Subcutaneous abdominal adipose tissue (tissue), 5 donors: ENCODE data around the gene PRKCZ.

ENCODE experiments used
- H3K27ac ChIP-seq: one replicate; pipeline ENCODE4 v1.7.0; 2013; ENCODE audit warnings: low read depth, mild to moderate bottlenecking, inconsistent platforms, low read length, moderate library complexity
- H3K27me3 ChIP-seq, 5 donors: one replicate each; pipeline ENCODE4 v1.7.0; 2013; ENCODE audit warnings: low read length in 5 of 5, inconsistent platforms in 1 of 5; ENCODE audit not compliant: control insufficient read depth in 5 of 5, insufficient read depth in 4 of 5
- H3K36me3 ChIP-seq, 5 donors: one replicate each; pipeline ENCODE4 v1.7.0; 2013; ENCODE audit warnings: low read length in 5 of 5; ENCODE audit not compliant: control insufficient read depth in 5 of 5, insufficient read depth in 5 of 5
- H3K4me1 ChIP-seq, 5 donors: one replicate each; pipeline ENCODE4 v1.7.0; 2013; ENCODE audit warnings: low read length in 5 of 5, mild to moderate bottlenecking in 3 of 5, moderate library complexity in 1 of 5; ENCODE audit not compliant: control insufficient read depth in 5 of 5, insufficient read depth in 5 of 5
- H3K4me3 ChIP-seq, 5 donors: one replicate each; pipeline ENCODE4 v1.7.0; 2013; ENCODE audit warnings: low read length in 5 of 5, low read depth in 1 of 5
- H3K9ac ChIP-seq, 5 donors: one replicate each; pipeline ENCODE4 v1.7.0; 2013; ENCODE audit warnings: low read length in 5 of 5, mild to moderate bottlenecking in 4 of 5, moderate library complexity in 3 of 5
- H3K9me3 ChIP-seq, 5 donors: one replicate each; pipeline ENCODE4 v1.7.0; 2013; ENCODE audit warnings: low read length in 5 of 5; ENCODE audit not compliant: control insufficient read depth in 5 of 5
- donor health status: healthy.
- donor health status: healthy.
- donor health status: healthy.
- donor health status: healthy.
- donor health status: healthy.

The PRKCZ gene

DNA sequence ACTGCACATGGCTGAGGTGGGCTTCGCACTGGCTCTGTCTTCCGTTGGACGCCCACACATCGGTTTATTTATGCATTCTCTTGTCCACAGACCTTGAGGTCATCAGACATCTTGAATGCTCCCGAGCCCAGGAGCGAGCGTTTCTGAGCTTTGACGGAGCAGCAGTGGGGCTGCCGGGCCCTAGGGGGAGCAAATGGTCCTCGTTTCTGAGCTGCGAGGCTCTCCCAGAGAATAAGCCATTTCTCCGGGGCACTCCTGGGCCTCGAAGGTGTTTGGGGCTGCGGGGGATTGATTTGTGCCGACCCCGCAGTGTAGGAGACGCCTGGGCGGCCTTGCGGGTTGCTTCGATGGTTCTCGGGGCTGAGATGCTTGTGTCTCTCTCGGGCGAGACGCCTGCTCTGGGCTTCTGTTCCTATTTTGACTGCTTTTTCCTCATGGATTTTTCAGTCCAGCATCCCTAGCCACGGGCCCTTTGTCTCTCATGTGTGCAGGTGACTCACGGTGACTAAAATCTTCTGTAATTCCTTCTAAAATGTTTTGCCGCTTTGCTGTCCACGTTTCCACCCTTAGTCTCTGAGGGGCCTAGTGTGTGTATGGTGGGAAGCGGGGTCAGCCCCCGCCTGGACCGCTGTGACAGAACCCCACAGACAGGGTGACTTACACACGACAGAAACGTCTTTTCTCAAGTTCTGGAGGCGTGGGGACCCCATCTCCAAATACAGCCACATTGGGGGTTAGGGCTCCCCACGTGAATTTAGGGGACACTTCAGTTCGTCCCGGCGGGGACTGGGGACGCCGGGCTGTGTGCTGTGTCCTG is 82.2 kb downstream of the PRKCZ start:
- Histone ChIP-seq H3K4me3 (peak overlapping the region; percentile 52 to 72 (median 64)), H3K36me3 (no peaks in the 10 kb centered on the region), H3K4me1 (peaks cover 3 to 23% (median 18%) of the 10 kb centered on the region in 5 donors), H3K9ac (peak overlapping the region in 4 of 5 donors; percentile 21 to 67 (median 60)), H3K9me3 (no peaks in the 10 kb centered on the region), H3K27me3 (peaks cover 4 to 18% (median 14%) of the 10 kb centered on the region in 5 donors), H3K27ac (peak overlapping the region; percentile 46)

DNA sequence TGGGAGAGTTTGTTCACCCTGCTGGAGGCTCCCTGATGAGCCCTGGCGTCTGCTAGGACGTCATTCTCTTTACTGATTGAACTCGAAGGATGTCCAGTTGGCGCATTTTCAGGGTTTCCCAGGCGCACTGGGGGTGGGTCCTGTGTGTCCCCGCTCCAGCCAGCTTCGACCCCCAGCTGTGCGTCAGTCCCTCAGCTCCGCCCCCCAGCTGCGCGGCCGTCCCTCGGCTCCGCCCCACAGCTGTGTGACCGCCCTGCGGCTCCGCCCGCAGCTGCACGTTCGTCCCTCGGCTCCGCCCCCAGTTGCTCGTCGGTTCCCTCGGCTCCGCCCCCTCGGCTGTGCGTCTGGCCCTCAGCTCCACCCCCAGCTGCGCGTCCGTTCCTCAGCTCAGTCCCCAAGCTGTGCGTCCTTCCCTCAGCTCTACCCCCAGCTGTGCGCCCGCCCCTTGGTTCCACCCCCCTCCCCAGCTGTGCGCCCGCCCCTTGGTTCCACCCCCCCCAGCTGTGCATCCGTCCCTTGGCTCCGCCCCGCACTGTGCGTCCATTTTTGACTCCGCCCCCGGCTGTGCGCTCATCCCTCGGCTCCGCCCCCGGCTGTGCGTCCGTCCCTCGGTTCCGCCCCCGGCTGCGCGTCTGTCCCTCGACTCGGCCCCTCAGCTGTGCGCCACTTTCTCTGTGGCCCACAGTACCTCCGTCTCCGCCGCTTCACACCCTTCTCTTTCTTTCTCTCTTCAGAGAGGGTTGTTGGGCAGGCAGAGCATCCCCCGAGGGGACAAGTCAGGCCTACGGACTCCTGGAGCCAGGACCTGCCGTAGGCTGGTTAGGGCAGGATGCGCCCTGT is 83.0 kb downstream of the PRKCZ start:
- peak overlapping the region in 4 of 5 donors; percentile 21 to 67 (median 60) for H3K9ac ChIP-seq
- H3K27me3 ChIP-seq, result peaks cover 4 to 14% (median 9%) of the 10 kb centered on the region in 5 donors
- peak overlapping the region; percentile 53 to 72 (median 64) for H3K4me3 ChIP-seq
- H3K9me3 ChIP-seq, result no peaks in the 10 kb centered on the region
- no peaks in the 10 kb centered on the region for H3K36me3 ChIP-seq
- peak overlapping the region; percentile 46 for H3K27ac ChIP-seq
- H3K4me1 ChIP-seq, result peaks cover 3 to 17% (median 15%) of the 10 kb centered on the region in 5 donors

DNA sequence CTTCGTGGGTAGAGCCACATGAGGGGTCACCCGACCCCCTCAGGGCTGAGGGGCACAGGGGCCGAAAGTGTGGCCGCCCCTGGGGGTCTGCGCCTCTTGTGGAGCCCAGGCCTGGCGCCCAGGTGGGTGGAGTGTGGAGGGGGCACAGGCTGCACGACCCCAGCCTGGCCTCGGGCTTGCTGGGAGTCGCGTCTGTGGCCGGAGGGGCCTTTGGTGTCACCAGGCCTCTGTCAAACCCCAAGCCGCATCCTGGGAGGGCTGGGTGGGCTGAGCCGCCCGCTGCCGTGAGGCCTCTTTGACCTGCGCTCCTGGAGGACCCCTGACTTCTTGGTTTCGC is 83.6 kb downstream of the PRKCZ start:
- Histone ChIP-seq H3K9me3 (no peaks in the 10 kb centered on the region), H3K36me3 (no peaks in the 10 kb centered on the region), H3K27ac (no peak overlapping the region), H3K4me1 (peaks cover 3 to 17% (median 15%) of the 10 kb centered on the region in 5 donors), H3K9ac (peak overlapping the region in 2 of 5 donors; percentile 59 to 62), H3K27me3 (peaks cover 3 to 12% (median 5%) of the 10 kb centered on the region in 5 donors), H3K4me3 (peak overlapping the region in 4 of 5 donors; percentile 53 to 70 (median 62))

DNA sequence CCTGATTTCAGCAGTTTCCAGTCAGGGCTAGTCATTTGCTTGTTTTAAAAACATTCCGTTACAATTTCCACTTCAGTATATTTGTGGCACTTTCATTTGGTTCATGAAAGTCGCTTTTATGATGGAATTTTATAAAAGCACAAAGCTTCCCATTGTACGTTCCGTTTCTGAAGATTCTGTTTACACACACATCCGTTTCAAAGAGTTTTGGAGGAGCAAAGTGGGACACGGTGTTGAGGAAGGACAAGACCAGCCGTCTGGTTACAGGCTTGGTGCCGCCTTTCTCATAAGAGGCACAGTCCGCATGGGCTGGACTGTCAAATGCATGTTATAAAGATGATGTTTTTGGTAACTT is 84.0 kb downstream of the PRKCZ start:
- Histone ChIP-seq H3K27me3 (peaks cover under 1 to 10% (median 4%) of the 10 kb centered on the region in 5 donors), H3K4me1 (peaks cover 3 to 17% (median 15%) of the 10 kb centered on the region in 5 donors), H3K27ac (no peak overlapping the region), H3K4me3 (no peak overlapping the region), H3K36me3 (no peaks in the 10 kb centered on the region), H3K9ac (no peak overlapping the region), H3K9me3 (no peaks in the 10 kb centered on the region)

DNA sequence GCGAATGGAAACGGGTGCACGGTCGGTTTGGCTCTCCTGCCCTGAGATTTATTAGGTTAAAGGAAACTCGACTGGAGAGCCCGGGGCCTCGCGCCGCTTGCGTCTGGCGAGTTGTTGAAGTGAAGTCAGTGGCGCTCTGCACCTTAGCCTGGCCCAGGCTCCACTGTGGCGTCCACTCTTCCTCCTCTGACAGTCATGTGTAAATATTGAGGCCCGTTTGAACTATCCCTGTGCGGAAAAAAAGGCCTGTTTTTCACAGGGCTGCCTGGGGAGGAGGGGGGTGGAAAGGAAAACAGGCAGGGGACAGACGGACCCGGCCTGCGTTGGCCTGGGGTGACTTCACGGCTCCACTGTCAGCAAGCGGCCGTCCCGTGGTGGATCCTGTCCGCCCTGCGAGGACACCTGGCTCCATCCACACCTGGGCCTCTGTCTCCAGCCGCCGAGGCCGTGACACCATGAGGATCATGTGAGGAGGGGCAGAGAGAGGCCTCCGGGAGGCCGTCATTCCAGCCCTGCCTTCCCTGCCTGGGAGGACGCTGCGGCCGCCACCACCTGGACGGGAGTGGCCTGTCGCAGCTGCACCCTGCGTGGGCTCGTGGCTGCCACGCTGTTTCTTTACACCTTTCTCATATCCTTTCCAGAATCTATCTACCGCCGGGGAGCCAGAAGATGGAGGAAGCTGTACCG is 84.6 kb downstream of the PRKCZ start:
- Histone ChIP-seq H3K4me3 (no peak overlapping the region), H3K9ac (no peak overlapping the region)

DNA sequence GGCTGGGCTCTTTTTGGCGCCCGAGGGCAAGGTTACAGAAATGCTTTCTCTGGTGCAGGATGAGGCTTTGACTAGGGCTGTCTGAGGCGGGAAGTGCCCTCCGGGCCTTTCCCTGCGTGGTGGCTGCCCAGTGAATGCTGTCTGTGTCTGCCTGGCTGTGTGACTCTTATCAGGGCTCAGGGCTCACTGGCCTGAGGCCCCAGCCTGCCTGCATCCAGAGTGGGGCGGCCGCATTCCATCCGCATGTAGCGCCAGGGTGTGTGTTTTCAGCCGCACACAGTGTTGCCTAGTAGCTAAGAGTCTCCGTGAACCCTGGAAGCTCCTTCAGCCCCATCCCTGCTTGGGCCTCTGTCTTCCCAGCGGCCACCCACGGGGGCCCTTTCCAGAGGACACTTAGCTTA is 85.2 kb downstream of the PRKCZ start:
- peaks cover 0 to 8% (median 4%) of the 10 kb centered on the region in 5 donors for H3K27me3 ChIP-seq
- no peaks in the 10 kb centered on the region for H3K36me3 ChIP-seq
- peaks cover 3 to 17% (median 15%) of the 10 kb centered on the region in 5 donors for H3K4me1 ChIP-seq
- no peaks in the 10 kb centered on the region for H3K9me3 ChIP-seq
- H3K9ac ChIP-seq, result no peak overlapping the region
- H3K27ac ChIP-seq, result no peak overlapping the region
- no peak overlapping the region for H3K4me3 ChIP-seq

More for the DNA sequence above, 84.6 kb downstream of the PRKCZ start:
- H3K27ac ChIP-seq, result no peak overlapping the region
- H3K27me3 ChIP-seq, result peaks cover 0 to 9% (median 4%) of the 10 kb centered on the region in 5 donors
- H3K36me3 ChIP-seq, result no peaks in the 10 kb centered on the region
- H3K4me1 ChIP-seq, result peaks cover 3 to 17% (median 15%) of the 10 kb centered on the region in 5 donors
- no peaks in the 10 kb centered on the region for H3K9me3 ChIP-seq

DNA sequence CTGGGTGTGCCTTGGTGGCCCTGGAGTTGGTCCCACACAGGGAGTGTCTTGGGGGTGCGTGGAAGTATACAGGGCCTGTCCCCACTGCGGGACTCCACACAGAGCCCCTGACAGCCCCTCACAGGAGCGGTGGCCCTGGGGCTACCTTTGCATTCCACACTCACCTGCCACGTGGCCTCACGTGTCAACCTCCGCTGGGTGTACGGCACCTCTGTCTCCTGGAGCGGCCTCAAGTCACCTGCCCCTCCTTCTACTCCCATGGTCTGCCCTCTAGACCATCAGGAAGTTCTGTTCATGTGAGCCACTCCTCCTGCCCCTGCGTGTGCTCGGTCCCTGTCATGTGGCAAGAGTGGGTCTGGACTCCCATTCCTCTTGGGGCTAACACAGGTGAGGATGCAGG is 85.7 kb downstream of the PRKCZ start:
- Histone ChIP-seq H3K9ac (no peak overlapping the region), H3K36me3 (no peaks in the 10 kb centered on the region), H3K4me3 (no peak overlapping the region), H3K4me1 (peaks cover 3 to 17% (median 15%) of the 10 kb centered on the region in 5 donors), H3K27me3 (peaks cover 0 to 4% (median 3%) of the 10 kb centered on the region in 5 donors), H3K27ac (no peak overlapping the region), H3K9me3 (no peaks in the 10 kb centered on the region)

DNA sequence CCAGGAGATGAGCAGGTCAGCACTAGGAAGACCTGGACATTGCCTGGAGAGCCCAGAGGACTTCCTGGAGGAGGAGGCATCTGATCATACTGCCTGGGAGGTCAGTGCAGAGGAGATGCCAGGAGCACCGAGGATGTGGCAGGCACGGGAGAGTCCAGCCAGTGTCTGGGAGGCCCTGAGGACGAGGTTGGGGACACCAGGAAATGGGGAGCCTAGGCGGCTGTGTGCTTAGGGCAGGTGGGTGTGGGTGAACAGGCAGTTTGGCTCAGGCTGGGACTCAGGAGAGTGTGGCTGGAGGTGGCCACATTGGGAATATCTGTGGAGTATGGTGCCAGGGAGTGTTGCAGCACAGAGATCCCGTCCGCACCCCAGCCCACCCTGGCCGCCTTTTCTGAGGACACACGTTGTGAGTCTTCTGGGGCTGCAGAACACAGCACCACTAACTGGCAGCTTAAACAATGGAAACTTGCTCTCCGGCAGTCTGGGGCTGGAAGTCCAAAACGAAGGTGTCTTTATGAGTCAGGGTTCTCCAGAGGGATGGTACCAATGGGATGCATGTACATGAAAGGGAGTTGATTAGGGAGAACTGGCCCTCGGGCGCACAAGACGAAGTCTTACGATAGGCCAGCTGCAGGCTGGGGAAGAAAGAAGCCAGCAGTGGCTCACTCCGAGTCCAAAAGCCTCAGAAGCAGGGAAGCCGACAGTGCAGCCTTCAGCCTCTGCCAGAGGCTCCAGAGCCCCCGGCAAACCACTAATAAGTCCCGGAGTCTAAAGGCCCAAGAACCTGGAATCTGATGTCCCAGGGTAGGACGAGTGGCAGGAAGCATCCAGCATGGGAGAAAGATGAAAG is 86.4 kb downstream of the PRKCZ start:
- H3K27ac ChIP-seq, result no peak overlapping the region
- H3K27me3 ChIP-seq, result peaks cover 0 to 4% (median 3%) of the 10 kb centered on the region in 5 donors
- H3K4me1 ChIP-seq, result peaks cover 3 to 17% (median 15%) of the 10 kb centered on the region in 5 donors
- no peak overlapping the region for H3K9ac ChIP-seq
- H3K9me3 ChIP-seq, result no peaks in the 10 kb centered on the region
- no peaks in the 10 kb centered on the region for H3K36me3 ChIP-seq
- H3K4me3 ChIP-seq, result no peak overlapping the region
